ENCODE results near the gene SLC22A25. TPM values are rescaled to one million over a fixed set of nuclear protein-coding genes. Genes with fewer than 3 reads are reported as not detected.

The SLC22A25 gene
- total and polyA plus RNA-seq, 2 of the 13 experiments (the other 11 are each of a cell fraction or from before 2014, with no cell fraction given): 0.18 to 0.42 TPM

GRCh38 chr11:63229815-63230214, 13.6 kb downstream of the SLC22A25 start (continued):
- TF ChIP-seq ZSCAN5A (CRISPR knock-in tag; IDR thresholded peaks at IDR 0.05; ENCODE audit: borderline replicate concordance): no peak
- no peak for TF ChIP-seq SRY (CRISPR knock-in tag; IDR thresholded peaks at IDR 0.05)
- no peak for TF ChIP-seq SP1 (IDR thresholded peaks at IDR 0.05)
- no peak for TF ChIP-seq SP1 (CRISPR knock-in tag; IDR thresholded peaks at IDR 0.05)
- TF ChIP-seq RCOR2 (CRISPR knock-in tag; IDR thresholded peaks at IDR 0.05): no peak
- TF ChIP-seq ZNF574 (CRISPR knock-in tag; IDR thresholded peaks at IDR 0.05): no peak
- no peak for TF ChIP-seq ATRX (CRISPR knock-in tag; IDR thresholded peaks at IDR 0.05; ENCODE audit: borderline replicate concordance)
- peak in 1 of 2 experiments; percentile 49; a peak in 1 of 4 replicates for TF ChIP-seq KLF16 (CRISPR knock-in tag; IDR thresholded peaks at IDR 0.05)
- no peak for TF ChIP-seq NR1H2 (CRISPR knock-in tag; IDR thresholded peaks at IDR 0.05; ENCODE audit: borderline replicate concordance, low read depth)
- TF ChIP-seq RAD21 (CRISPR knock-in tag; IDR thresholded peaks at IDR 0.05): no peak
- TF ChIP-seq DMAP1 (CRISPR knock-in tag; IDR thresholded peaks at IDR 0.05): no peak
- no peak for TF ChIP-seq CBX1 (IDR thresholded peaks at IDR 0.05; ENCODE audit: low read depth)
- TF ChIP-seq JUNB (CRISPR knock-in tag; IDR thresholded peaks at IDR 0.05; ENCODE audit: borderline replicate concordance): no peak
- TF ChIP-seq ZNF382 (CRISPR knock-in tag; IDR thresholded peaks at IDR 0.05; ENCODE audit: borderline replicate concordance): no peak
- no peak for TF ChIP-seq PBX2 (CRISPR knock-in tag; IDR thresholded peaks at IDR 0.05)
- TF ChIP-seq ZNF503 (CRISPR knock-in tag; IDR thresholded peaks at IDR 0.05): no peak
- no peak for TF ChIP-seq ZNF709 (CRISPR knock-in tag; IDR thresholded peaks at IDR 0.05)
- no peak for TF ChIP-seq MEIS1 (CRISPR knock-in tag; IDR thresholded peaks at IDR 0.05; ENCODE audit: borderline replicate concordance)
- TF ChIP-seq ZNF547 (CRISPR knock-in tag; IDR thresholded peaks at IDR 0.05): no peak
- no peak for TF ChIP-seq CENPT (CRISPR knock-in tag; IDR thresholded peaks at IDR 0.05; ENCODE audit: low read depth)
- no peak for TF ChIP-seq THAP8 (CRISPR knock-in tag; IDR thresholded peaks at IDR 0.05; ENCODE audit: borderline replicate concordance)
- TF ChIP-seq AGO2 (optimal IDR thresholded peaks at IDR 0.05; ENCODE audit: low read depth, low read length): no peak
- no peak for TF ChIP-seq ZNF251 (CRISPR knock-in tag; IDR thresholded peaks at IDR 0.05)
- TF ChIP-seq IKZF4 (CRISPR knock-in tag; IDR thresholded peaks at IDR 0.05; ENCODE audit: borderline replicate concordance, low read depth, not compliant biosample characterization): no peak
- TF ChIP-seq NFKBIZ (CRISPR knock-in tag; IDR thresholded peaks at IDR 0.05): no peak

Measured in HepG2 (cell line).